ENCODE data around the gene ADCY10.

ADCY10 gene

DNA sequence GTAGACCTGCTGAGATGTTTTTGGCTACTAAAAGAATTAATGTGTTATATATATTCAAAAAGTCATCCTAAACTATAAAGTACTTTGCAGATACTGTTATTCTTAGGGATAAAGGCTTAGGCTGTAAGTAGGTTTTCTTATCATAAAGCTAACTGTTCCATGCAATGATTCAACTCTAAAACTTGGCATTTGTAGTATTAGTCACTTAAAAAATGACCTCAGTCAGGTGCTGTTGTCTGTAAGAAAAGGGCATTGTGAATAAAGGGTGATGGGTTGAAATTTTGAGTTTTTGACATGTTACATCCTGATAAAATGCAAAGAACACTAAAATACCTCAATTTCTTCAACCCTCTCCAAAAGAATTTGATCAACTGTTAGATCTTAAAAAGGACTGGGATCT, 32.9 kb downstream of the ADCY10 start:
- intact Hi-C loops (cut with DNase I; ENCODE audit: low total_unique reads), result no loop called here
- DNase-seq, result no peak
- H3K27me3 ChIP-seq, result no peaks in the 10 kb centered on the region
- no peak for TF ChIP-seq CTCF (IDR thresholded peaks at IDR 0.05)
- H3K4me1 ChIP-seq, result no peaks in the 10 kb centered on the region
- no peak overlapping the region for H3K27ac ChIP-seq
- H3K36me3 ChIP-seq, result no peaks in the 10 kb centered on the region
- H3K4me3 ChIP-seq, result no peak overlapping the region
- H3K9me3 ChIP-seq, result no peaks in the 10 kb centered on the region

DNA sequence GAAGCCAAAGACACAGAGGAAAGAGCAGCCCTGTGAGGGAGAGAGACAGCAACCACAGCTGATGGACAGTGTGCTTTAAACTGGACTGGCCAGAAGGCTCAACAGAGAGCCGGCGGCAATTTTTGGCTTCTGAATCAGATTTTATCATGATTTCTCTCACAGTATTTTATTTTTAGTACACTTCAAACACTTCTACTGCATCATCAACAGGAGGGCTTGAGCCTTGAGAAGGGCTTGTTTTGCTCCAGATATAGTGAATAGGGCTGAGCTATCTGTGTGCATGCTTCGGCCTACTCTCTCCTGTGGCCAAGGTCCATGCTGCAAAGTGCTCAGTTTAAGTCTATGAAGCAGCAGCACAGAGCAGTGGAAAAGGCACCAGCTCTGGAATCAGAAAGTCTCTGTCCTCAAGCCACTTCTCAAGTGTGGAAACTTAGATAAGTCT, 33.3 kb downstream of the ADCY10 start:
- Histone ChIP-seq H3K9me3 (no peaks in the 10 kb centered on the region), H3K4me3 (no peak overlapping the region), H3K27ac (no peak overlapping the region), H3K4me1 (no peaks in the 10 kb centered on the region), H3K27me3 (no peaks in the 10 kb centered on the region), H3K36me3 (no peaks in the 10 kb centered on the region)
- TF ChIP-seq CTCF (IDR thresholded peaks at IDR 0.05), result no peak
- intact Hi-C loops (cut with DNase I; ENCODE audit: low total_unique reads), result no loop called here
- DNase-seq, result no peak

- Histone ChIP-seq H3K36me3 (no peaks in the 10 kb centered on the region), H3K4me1 (no peaks in the 10 kb centered on the region), H3K4me3 (no peak overlapping the region), H3K27me3 (no peaks in the 10 kb centered on the region), H3K9me3 (no peaks in the 10 kb centered on the region), H3K27ac (no peak overlapping the region)
- intact Hi-C loops (cut with DNase I; ENCODE audit: low total_unique reads), result no loop called here
- no peak for TF ChIP-seq CTCF (IDR thresholded peaks at IDR 0.05)
- no peak for DNase-seq
Observed at GRCh38 chr1:167879508-167879907, 34.4 kb downstream of the ADCY10 start.

DNA sequence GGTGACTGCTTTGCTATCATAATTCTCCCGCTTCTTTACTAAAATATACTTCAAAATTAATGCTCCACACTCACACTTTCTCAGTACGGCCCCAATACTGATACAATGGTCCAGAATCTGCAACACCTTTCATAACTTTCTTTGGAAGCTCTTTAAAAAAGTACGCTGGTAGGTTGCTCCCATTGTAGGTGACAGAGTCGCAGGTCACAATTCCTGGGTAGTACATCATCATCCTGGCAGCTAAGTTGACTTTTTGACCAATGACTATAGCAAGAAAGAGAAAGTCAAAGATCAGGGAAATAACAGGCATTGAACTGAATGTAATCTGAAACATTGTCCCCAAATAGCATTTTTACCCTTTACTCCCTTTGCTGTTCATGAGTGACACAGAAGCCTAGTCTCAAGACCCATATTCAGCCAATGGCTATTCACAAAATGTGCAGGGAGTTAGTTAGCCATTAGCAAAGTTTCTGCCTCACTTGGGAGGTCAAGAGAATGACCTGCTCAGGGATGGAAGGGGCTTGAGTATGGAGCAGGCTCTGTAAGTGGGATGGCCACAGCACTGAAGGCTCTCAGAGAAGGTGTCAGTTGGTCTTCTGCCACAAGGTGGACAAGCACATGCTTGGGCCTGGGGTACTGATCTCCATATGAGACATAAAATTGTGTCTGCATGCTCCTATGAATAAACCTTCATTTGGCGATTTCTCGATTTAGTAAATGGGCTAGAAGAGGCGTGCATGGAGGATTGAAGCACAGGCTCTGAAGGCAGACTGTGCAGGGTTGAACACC, 35.4 kb downstream of the ADCY10 start:
- no peaks in the 10 kb centered on the region for H3K36me3 ChIP-seq
- no peak overlapping the region for H3K27ac ChIP-seq
- TF ChIP-seq CTCF (IDR thresholded peaks at IDR 0.05), result no peak
- no peak overlapping the region for H3K4me3 ChIP-seq
- H3K9me3 ChIP-seq, result no peaks in the 10 kb centered on the region
- no peak for DNase-seq
- no peaks in the 10 kb centered on the region for H3K27me3 ChIP-seq
- no peaks in the 10 kb centered on the region for H3K4me1 ChIP-seq
- intact Hi-C loops (cut with DNase I; ENCODE audit: low total_unique reads), result no loop called here

DNA sequence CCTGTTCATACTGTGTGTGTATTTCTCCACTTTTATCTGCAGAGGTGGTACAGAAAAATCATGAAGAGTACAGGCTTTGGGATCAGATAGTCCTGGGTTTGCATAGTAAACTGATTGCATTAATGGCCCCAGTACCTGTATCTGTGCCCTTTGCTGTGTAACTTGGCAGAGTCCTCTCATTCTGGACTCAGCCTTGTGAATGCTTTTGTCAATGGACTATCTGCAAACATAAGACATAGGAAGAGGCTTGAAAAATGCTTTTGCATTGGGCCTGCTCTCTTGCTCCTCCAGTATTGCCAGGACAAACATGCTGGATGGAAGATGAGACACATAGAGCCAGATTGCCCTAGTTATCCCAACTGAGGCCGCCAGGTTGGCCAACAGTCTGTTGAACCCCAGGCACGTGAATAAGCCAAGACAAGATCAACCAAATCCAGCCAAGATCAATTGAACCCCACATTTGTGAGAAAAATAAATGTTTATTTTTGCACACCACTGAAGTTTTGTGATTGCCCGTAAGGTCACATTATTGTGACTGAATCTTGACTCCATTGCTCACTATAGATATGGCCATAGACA, 37.2 kb downstream of the ADCY10 start:
- intact Hi-C loops (cut with DNase I; ENCODE audit: low total_unique reads), result no loop called here
- H3K9me3 ChIP-seq, result no peaks in the 10 kb centered on the region
- no peak for DNase-seq
- H3K4me1 ChIP-seq, result no peaks in the 10 kb centered on the region
- no peak overlapping the region for H3K4me3 ChIP-seq
- no peak for TF ChIP-seq CTCF (IDR thresholded peaks at IDR 0.05)
- no peaks in the 10 kb centered on the region for H3K36me3 ChIP-seq
- H3K27ac ChIP-seq, result no peak overlapping the region
- no peaks in the 10 kb centered on the region for H3K27me3 ChIP-seq
